ENCODE data around the gene ESPN.

The ESPN gene

GRCh38 chr1:6499296-6499695 lies 74.7 kb downstream of the ESPN start:
- no peaks in the 10 kb centered on the region for H3K36me3 ChIP-seq (ENCODE audit: control insufficient read depth, insufficient read depth, low read length)
- H3K4me3 ChIP-seq (replicated peaks; ENCODE audit: low read depth, low read length) = no peak overlapping the region
- no peak for TF ChIP-seq CTCF (IDR thresholded peaks at IDR 0.05; ENCODE audit: insufficient read depth, low read length, poor library complexity, severe bottlenecking)
- no peak for DNase-seq (ENCODE audit: extremely low read depth, insufficient read length)
- no peaks in the 10 kb centered on the region; the same call in 1 of the 2 replicates for H3K27me3 ChIP-seq (replicated peaks; ENCODE audit: control insufficient read depth, insufficient read depth, low read length)

GRCh38 chr1:6500544-6501278 lies 76.1 kb downstream of the ESPN start:
- no peaks in the 10 kb centered on the region for H3K36me3 ChIP-seq (ENCODE audit: control insufficient read depth, insufficient read depth, low read length)
- no peak for TF ChIP-seq CTCF (IDR thresholded peaks at IDR 0.05; ENCODE audit: insufficient read depth, low read length, poor library complexity, severe bottlenecking)
- no peak for DNase-seq (ENCODE audit: extremely low read depth, insufficient read length)
- H3K4me3 ChIP-seq (replicated peaks; ENCODE audit: low read depth, low read length) = no peak overlapping the region
- no peaks in the 10 kb centered on the region; the same call in 1 of the 2 replicates for H3K27me3 ChIP-seq (replicated peaks; ENCODE audit: control insufficient read depth, insufficient read depth, low read length)

GRCh38 chr1:6501279-6501813 lies 76.8 kb downstream of the ESPN start:
- DNase-seq (ENCODE audit: extremely low read depth, insufficient read length) = no peak
- TF ChIP-seq CTCF (IDR thresholded peaks at IDR 0.05; ENCODE audit: insufficient read depth, low read length, poor library complexity, severe bottlenecking) = no peak

GRCh38 chr1:6502000-6502891 lies 77.7 kb downstream of the ESPN start:
- no peaks in the 10 kb centered on the region; the same call in 1 of the 2 replicates for H3K27me3 ChIP-seq (replicated peaks; ENCODE audit: control insufficient read depth, insufficient read depth, low read length)
- no peak for DNase-seq (ENCODE audit: extremely low read depth, insufficient read length)
- no peak overlapping the region for H3K4me3 ChIP-seq (replicated peaks; ENCODE audit: low read depth, low read length)
- H3K36me3 ChIP-seq (ENCODE audit: control insufficient read depth, insufficient read depth, low read length) = no peaks in the 10 kb centered on the region
- TF ChIP-seq CTCF (IDR thresholded peaks at IDR 0.05; ENCODE audit: insufficient read depth, low read length, poor library complexity, severe bottlenecking) = no peak

More at GRCh38 chr1:6501279-6501813, 76.8 kb downstream of the ESPN start:
- H3K4me3 ChIP-seq (replicated peaks; ENCODE audit: low read depth, low read length) = no peak overlapping the region
- no peaks in the 10 kb centered on the region; the same call in 1 of the 2 replicates for H3K27me3 ChIP-seq (replicated peaks; ENCODE audit: control insufficient read depth, insufficient read depth, low read length)
- no peaks in the 10 kb centered on the region for H3K36me3 ChIP-seq (ENCODE audit: control insufficient read depth, insufficient read depth, low read length)

GRCh38 chr1:6503884-6504602 lies 79.5 kb downstream of the ESPN start:
- no peaks in the 10 kb centered on the region for H3K27me3 ChIP-seq (replicated peaks; ENCODE audit: control insufficient read depth, insufficient read depth, low read length)
- H3K4me3 ChIP-seq (replicated peaks; ENCODE audit: low read depth, low read length) = no peak overlapping the region
- no peak for TF ChIP-seq CTCF (IDR thresholded peaks at IDR 0.05; ENCODE audit: insufficient read depth, low read length, poor library complexity, severe bottlenecking)
- no peaks in the 10 kb centered on the region for H3K36me3 ChIP-seq (ENCODE audit: control insufficient read depth, insufficient read depth, low read length)
- no peak for DNase-seq (ENCODE audit: extremely low read depth, insufficient read length)
